ENCODE data around the gene PCARE.

- TF ChIP-seq REST (IDR thresholded peaks at IDR 0.05; ENCODE audit: insufficient read depth in 1 of 2, low read depth in 2 of 2, low read length in 1 of 2) (no peak), CTCF (IDR thresholded peaks at IDR 0.05) (no peak), POLR2AphosphoS5 (IDR thresholded peaks at IDR 0.05; ENCODE audit: low read depth, low read length) (no peak), TCF7L2 (IDR thresholded peaks at IDR 0.05; ENCODE audit: low read depth, low read length) (no peak), SIN3A (IDR thresholded peaks at IDR 0.05; ENCODE audit: borderline replicate concordance, insufficient read depth, low read depth, low read length) (no peak)
These were observed 21.5 kb downstream of the PCARE start for GRCh38 chr2:29052807-29053206.
